GM23338 (cell line): ENCODE measurements around the gene STRA8.

ENCODE experiments used
- EZH2 ChIP-seq: fragments of 200-600 bp; sonication (generic); IDR thresholded peaks from one replicate; pipeline ENCODE4 v1.8.0; 2017; ENCODE audit warnings: antibody characterized with exemption, mild to moderate bottlenecking, low read depth; ENCODE audit not compliant: unreplicated experiment
- JUNB ChIP-seq: IDR thresholded peaks from one replicate; pipeline ENCODE4 v1.6.1; 2016; ENCODE audit warnings: antibody characterized with exemption; ENCODE audit not compliant: unreplicated experiment
- POLR2AphosphoS5 ChIP-seq: IDR thresholded peaks from 2 replicates; pipeline ENCODE4 v1.6.1; 2016; ENCODE audit warnings: antibody characterized with exemption, low read depth
- TF ChIP-seq, protein P1 (sequence below), 2 experiments: fragments of 200-600 bp in 1 of 2; sonication (generic) in 1 of 2; conservative IDR thresholded peaks; 2 replicates each; pipeline versions ENCODE4 v1.5.1 to v1.6.1; 2016 to 2017; ENCODE audit warnings: antibody characterized with exemption in 2 of 2, low read depth in 2 of 2, mild to moderate bottlenecking in 2 of 2, moderate library complexity in 1 of 2
- TF ChIP-seq, protein P2 (sequence below): IDR thresholded peaks from one replicate; pipeline ENCODE4 v1.6.1; 2018; ENCODE audit warnings: antibody characterized with exemption; ENCODE audit not compliant: unreplicated experiment

DNA sequence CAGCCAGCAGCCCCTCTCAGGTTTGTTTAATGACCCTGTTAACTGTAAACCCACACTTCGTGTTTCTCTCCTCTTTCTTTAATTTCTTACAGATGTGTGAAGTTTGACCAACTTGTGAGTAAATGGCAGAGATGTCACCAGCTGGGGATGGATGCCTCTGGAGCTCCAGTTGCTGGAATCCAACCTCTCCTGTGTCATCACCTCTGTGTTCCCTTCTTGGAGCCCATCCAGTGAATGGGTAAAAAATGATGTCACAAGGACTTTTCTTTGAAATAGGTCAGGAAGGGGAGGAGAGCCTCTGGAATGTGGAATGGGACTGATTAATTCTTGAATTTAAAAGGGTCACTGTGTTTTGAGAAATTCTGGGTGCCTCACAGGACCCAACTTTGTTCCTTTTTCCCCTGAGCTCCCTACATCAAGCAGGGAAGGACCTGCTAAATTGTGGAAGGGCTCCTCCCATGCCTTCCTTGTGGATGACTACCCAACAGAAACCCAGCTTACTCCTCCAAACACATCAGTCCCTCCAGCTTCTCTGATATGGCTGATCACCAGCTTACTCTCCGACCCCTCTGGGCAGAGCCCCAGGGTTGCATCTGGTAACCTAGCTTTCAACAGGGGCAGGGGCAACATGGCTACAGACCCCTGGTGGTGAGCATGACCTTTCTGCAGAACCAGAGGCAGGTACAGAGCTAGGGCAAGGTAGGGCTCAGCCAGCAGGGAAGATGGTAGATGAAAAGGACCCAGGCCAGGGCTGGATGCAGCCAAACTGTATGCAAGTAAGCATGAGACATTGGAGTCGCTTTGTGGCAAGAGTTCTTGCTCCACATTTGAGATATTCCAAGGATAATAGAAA is 67.5 kb downstream of the STRA8 start:
- TF ChIP-seq POLR2AphosphoS5: no peak
- TF ChIP-seq, protein P1, sequence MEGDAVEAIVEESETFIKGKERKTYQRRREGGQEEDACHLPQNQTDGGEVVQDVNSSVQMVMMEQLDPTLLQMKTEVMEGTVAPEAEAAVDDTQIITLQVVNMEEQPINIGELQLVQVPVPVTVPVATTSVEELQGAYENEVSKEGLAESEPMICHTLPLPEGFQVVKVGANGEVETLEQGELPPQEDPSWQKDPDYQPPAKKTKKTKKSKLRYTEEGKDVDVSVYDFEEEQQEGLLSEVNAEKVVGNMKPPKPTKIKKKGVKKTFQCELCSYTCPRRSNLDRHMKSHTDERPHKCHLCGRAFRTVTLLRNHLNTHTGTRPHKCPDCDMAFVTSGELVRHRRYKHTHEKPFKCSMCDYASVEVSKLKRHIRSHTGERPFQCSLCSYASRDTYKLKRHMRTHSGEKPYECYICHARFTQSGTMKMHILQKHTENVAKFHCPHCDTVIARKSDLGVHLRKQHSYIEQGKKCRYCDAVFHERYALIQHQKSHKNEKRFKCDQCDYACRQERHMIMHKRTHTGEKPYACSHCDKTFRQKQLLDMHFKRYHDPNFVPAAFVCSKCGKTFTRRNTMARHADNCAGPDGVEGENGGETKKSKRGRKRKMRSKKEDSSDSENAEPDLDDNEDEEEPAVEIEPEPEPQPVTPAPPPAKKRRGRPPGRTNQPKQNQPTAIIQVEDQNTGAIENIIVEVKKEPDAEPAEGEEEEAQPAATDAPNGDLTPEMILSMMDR (conservative IDR thresholded peaks at IDR 0.05; ENCODE audit: low read depth in 2 of 2): no peak
- TF ChIP-seq, protein P2, sequence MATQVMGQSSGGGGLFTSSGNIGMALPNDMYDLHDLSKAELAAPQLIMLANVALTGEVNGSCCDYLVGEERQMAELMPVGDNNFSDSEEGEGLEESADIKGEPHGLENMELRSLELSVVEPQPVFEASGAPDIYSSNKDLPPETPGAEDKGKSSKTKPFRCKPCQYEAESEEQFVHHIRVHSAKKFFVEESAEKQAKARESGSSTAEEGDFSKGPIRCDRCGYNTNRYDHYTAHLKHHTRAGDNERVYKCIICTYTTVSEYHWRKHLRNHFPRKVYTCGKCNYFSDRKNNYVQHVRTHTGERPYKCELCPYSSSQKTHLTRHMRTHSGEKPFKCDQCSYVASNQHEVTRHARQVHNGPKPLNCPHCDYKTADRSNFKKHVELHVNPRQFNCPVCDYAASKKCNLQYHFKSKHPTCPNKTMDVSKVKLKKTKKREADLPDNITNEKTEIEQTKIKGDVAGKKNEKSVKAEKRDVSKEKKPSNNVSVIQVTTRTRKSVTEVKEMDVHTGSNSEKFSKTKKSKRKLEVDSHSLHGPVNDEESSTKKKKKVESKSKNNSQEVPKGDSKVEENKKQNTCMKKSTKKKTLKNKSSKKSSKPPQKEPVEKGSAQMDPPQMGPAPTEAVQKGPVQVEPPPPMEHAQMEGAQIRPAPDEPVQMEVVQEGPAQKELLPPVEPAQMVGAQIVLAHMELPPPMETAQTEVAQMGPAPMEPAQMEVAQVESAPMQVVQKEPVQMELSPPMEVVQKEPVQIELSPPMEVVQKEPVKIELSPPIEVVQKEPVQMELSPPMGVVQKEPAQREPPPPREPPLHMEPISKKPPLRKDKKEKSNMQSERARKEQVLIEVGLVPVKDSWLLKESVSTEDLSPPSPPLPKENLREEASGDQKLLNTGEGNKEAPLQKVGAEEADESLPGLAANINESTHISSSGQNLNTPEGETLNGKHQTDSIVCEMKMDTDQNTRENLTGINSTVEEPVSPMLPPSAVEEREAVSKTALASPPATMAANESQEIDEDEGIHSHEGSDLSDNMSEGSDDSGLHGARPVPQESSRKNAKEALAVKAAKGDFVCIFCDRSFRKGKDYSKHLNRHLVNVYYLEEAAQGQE: no peak
- TF ChIP-seq EZH2: no peak
- TF ChIP-seq JUNB: no peak
